ENCODE measurements around the gene ZNF574.
"Not testable (repeated sequence)": the region's sequence is repeated elsewhere in the genome, so short reads cannot be mapped to it uniquely, and the experiment has no call there.

ZNF574 gene

GRCh38 chr19:42095142-42095813 lies 19.3 kb downstream of the ZNF574 start:
- no peak for DNase-seq (ENCODE audit: low spot score)
- TF ChIP-seq CTCF (conservative IDR thresholded peaks at IDR 0.05; ENCODE audit: low read depth): no peak
- POLR2A ChIA-PET (ENCODE audit: low non-redundant PET): no interaction called here
- CTCF ChIA-PET: interaction anchor here (0.6 to 0.7 kb wide), 2 partner anchors 9 to 60 kb away, joined by 3 read pairs; no protein-coding TSS in a partner anchor
- no peak overlapping the region for H3K27ac ChIP-seq

GRCh38 chr19:42095814-42096230 lies 19.9 kb downstream of the ZNF574 start:
- no peak overlapping the region for H3K27ac ChIP-seq
- no peak for TF ChIP-seq CTCF (conservative IDR thresholded peaks at IDR 0.05; ENCODE audit: low read depth)
- no peak for DNase-seq (ENCODE audit: low spot score)
- POLR2A ChIA-PET (ENCODE audit: low non-redundant PET): no interaction called here
- CTCF ChIA-PET: interaction anchor here (0.7 kb wide), 1 partner anchor 61 kb away, joined by 3 read pairs; no protein-coding TSS in a partner anchor

- DNase-seq (ENCODE audit: low spot score): no peak
- POLR2A ChIA-PET (ENCODE audit: low non-redundant PET): no interaction called here
- no peak overlapping the region for H3K27ac ChIP-seq
- TF ChIP-seq CTCF (conservative IDR thresholded peaks at IDR 0.05; ENCODE audit: low read depth): no peak
- CTCF ChIA-PET: interaction anchor here (0.7 to 1.1 kb wide), 2 partner anchors 20 to 61 kb away, joined by 3 to 4 read pairs; no protein-coding TSS in a partner anchor
These were observed 20.4 kb downstream of the ZNF574 start for GRCh38 chr19:42096255-42096837.

- no peak for TF ChIP-seq CTCF (conservative IDR thresholded peaks at IDR 0.05; ENCODE audit: low read depth)
- CTCF ChIA-PET: interaction anchor here (0.7 to 1.1 kb wide), 3 partner anchors 16 to 146 kb away, joined by 3 to 4 read pairs (median 3); no protein-coding TSS in a partner anchor
- H3K27ac ChIP-seq: no peak overlapping the region
- POLR2A ChIA-PET (ENCODE audit: low non-redundant PET): no interaction called here
- DNase-seq (ENCODE audit: low spot score): no peak
These were observed 21.5 kb downstream of the ZNF574 start for GRCh38 chr19:42097461-42097860.

- ChIA-PET CTCF (interaction anchor here (0.7 to 1.1 kb wide), 2 partner anchors 10 to 263 kb away, joined by 3 to 4 read pairs; no protein-coding TSS in a partner anchor), POLR2A (ENCODE audit: low non-redundant PET) (no interaction called here)
- no peak for DNase-seq (ENCODE audit: low spot score)
- no peak overlapping the region for H3K27ac ChIP-seq
- TF ChIP-seq CTCF (conservative IDR thresholded peaks at IDR 0.05; ENCODE audit: low read depth): no peak
These were observed 22.8 kb downstream of the ZNF574 start for GRCh38 chr19:42098781-42099180.

- ChIA-PET CTCF (interaction anchor here (0.7 to 1.1 kb wide), 2 partner anchors 9 to 263 kb away, joined by 3 to 4 read pairs; no protein-coding TSS in a partner anchor), POLR2A (ENCODE audit: low non-redundant PET) (no interaction called here)
- H3K27ac ChIP-seq: peak overlapping the region; percentile 24; the same call in 1 of the 2 replicates
- DNase-seq (ENCODE audit: low spot score): no peak
- no peak for TF ChIP-seq CTCF (conservative IDR thresholded peaks at IDR 0.05; ENCODE audit: low read depth)
These were observed 23.5 kb downstream of the ZNF574 start for GRCh38 chr19:42099336-42099925.

- CTCF ChIA-PET: not testable (repeated sequence)
These were observed 24.3 kb downstream of the ZNF574 start for GRCh38 chr19:42100241-42100640.

More at GRCh38 chr19:42100241-42100640, 24.3 kb downstream of the ZNF574 start:
- DNase-seq (ENCODE audit: low spot score); POLR2A ChIA-PET (ENCODE audit: low non-redundant PET): not testable (repeated sequence)
- peak overlapping the region; percentile 24; the same call in 1 of the 2 replicates for H3K27ac ChIP-seq
